Prostate gland (tissue), 2 donors: ENCODE data around the gene PCID2. TPM values are rescaled to one million over a fixed set of nuclear protein-coding genes. Genes with fewer than 3 reads are reported as not detected.

Source experiments
- DNase-seq: peaks from one replicate; pipeline ENCODE4 v3.0.0-alpha.2; 2019; ENCODE audit warnings: low spot score
- H3K27ac ChIP-seq, 2 donors: fragments of 200-600 bp; sonication (generic); 2 replicates each; pipeline ENCODE4 v1.5.1; 2017 to 2019
- H3K27me3 ChIP-seq: fragments of 200-600 bp; sonication (generic); replicated peaks from 2 replicates; pipeline ENCODE4 v1.5.1; 2019; ENCODE audit not compliant: insufficient read depth
- H3K36me3 ChIP-seq, 2 donors: fragments of 200-600 bp; sonication (generic); 1 replicate in 1 of 2; 2 replicates in 1 of 2; pipeline versions ENCODE4 v1.5.1 to v1.8.1; 2017 to 2019
- H3K4me1 ChIP-seq: fragments of 200-600 bp; sonication (generic); replicated peaks from 2 replicates; pipeline ENCODE4 v1.5.1; 2019
- H3K4me3 ChIP-seq, 2 donors: fragments of 200-600 bp; sonication (generic); 2 replicates each; pipeline ENCODE4 v1.5.1; 2017 to 2019
- H3K9me3 ChIP-seq: fragments of 200-600 bp; sonication (generic); 2 replicates; pipeline ENCODE4 v1.5.1; 2017
- POLR2A ChIP-seq: fragments of 450-650 bp; IDR thresholded peaks from one replicate; pipeline ENCODE4 v1.6.1; 2016; ENCODE audit warnings: antibody characterized with exemption, mild to moderate bottlenecking
- POLR2AphosphoS5 ChIP-seq: sonication (generic); formaldehyde crosslinking; IDR thresholded peaks from one replicate; pipeline ENCODE4 v1.6.1; 2017; ENCODE audit warnings: antibody characterized with exemption
- WGBS: methylation state at CpG from one replicate; pipeline ENCODE4 v1.1.5; 2018; 5-methylcytosine and 5-hydroxymethylcytosine counted together
- intact Hi-C: fragments of 100-400 bp; cut with DNase I; formaldehyde crosslinking; loops from one replicate; pipeline ENCODE4 v1.14.2; 2022
- total RNA-seq, 2 donors: library from RNA; depleted of rRNA; stranded (reverse); fragments of >200 nt; gene quantifications; one replicate each; pipeline ENCODE4 v1.1.0, GENCODE V29; 2016
- TF ChIP-seq, protein P1 (sequence below), 4 experiments: fragments of 200-600 bp in 2 of 4; fragments of 450-650 bp in 2 of 4; sonication (generic) in 2 of 4; IDR thresholded peaks; 1 replicate in 3 of 4; 2 replicates in 1 of 4; pipeline ENCODE4 v1.5.1; 2016 to 2019; ENCODE audit warnings: antibody characterized with exemption in 4 of 4, mild to moderate bottlenecking in 2 of 4, moderate library complexity in 2 of 4

Gene PCID2
- total RNA-seq, 2 donors from 2014 or later, result 47.7 to 48.6 TPM

DNA sequence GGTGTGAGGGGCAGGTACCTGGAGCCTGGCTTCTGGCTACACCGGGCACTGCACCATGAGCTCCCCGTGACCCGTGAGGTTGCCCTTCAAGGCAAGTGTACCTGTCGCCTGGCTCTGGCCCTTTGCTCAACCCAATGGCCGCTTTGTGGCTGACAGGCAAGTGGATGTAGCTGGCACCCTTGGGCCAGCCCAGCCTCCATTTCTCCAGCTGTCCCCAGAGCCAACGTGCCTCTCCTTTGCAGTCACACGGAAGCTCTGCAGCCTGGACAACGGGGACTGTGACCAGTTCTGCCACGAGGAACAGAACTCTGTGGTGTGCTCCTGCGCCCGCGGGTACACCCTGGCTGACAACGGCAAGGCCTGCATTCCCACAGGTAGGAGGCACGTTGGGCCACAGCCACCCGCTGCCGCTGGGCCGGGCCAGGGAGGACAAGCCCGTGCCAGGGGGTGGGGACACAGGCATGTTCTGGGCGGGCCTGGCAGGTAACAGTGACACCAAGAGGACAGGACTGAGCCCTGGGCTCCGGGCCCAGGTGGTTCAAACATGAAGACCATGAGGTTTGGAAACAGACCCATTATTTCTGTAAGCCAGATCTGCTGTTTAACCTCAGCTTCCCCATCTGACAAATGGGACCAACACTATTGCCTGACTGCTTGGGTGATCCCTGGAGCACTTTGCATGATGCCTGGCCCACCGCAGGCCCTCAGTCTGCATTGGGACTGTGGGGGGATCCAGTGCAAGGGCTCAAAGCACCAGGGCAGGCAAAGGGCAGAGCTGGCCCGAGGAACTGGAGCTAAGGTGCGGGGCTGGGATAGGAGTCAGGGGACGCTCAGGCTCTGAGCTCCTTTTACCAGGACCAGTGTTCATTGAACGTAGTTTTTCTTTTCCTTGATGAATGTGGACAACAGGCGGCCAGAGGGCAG, 67.5 kb downstream of the PCID2 start:
- TF ChIP-seq POLR2A (no peak), POLR2AphosphoS5 (peak; percentile 15)
- TF ChIP-seq, protein P1, sequence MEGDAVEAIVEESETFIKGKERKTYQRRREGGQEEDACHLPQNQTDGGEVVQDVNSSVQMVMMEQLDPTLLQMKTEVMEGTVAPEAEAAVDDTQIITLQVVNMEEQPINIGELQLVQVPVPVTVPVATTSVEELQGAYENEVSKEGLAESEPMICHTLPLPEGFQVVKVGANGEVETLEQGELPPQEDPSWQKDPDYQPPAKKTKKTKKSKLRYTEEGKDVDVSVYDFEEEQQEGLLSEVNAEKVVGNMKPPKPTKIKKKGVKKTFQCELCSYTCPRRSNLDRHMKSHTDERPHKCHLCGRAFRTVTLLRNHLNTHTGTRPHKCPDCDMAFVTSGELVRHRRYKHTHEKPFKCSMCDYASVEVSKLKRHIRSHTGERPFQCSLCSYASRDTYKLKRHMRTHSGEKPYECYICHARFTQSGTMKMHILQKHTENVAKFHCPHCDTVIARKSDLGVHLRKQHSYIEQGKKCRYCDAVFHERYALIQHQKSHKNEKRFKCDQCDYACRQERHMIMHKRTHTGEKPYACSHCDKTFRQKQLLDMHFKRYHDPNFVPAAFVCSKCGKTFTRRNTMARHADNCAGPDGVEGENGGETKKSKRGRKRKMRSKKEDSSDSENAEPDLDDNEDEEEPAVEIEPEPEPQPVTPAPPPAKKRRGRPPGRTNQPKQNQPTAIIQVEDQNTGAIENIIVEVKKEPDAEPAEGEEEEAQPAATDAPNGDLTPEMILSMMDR (IDR thresholded peaks at IDR 0.05), result peak in 1 of 4 experiments; percentile 28
- Histone ChIP-seq H3K9me3 (no peaks in the 10 kb centered on the region), H3K27me3 (no peaks in the 10 kb centered on the region), H3K4me3 (no peak overlapping the region), H3K36me3 (no peaks in the 10 kb centered on the region), H3K27ac (no peak overlapping the region), H3K4me1 (no peaks in the 10 kb centered on the region)
- intact Hi-C loops, result no loop called here
- 73% methylated on average over 25 of the region's 26 CpGs for WGBS
- DNase-seq, result peak; percentile 53

DNA sequence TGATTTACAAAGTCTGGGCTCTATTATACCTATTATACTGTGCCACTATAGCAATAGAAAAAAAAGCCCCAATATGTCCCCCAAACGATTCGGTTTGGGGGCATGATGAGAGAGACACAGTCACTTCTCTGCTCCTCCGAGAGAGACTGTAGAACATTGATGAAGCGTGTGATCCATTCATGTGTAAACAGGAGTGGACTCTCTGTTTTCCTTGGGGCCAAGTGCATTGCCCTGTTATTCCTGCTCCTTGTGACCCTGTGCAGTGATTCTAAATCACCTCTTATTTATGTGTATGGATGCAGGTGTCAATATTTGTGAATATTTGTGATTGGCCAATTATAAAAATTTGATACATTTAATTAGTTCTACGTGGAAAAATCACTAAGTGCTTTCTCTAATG, 68.9 kb downstream of the PCID2 start:
- no peak overlapping the region for H3K4me3 ChIP-seq
- no peaks in the 10 kb centered on the region for H3K36me3 ChIP-seq
- H3K27ac ChIP-seq, result no peak overlapping the region
- no peaks in the 10 kb centered on the region for H3K4me1 ChIP-seq
- no peaks in the 10 kb centered on the region for H3K9me3 ChIP-seq
- intact Hi-C loops, result no loop called here
- H3K27me3 ChIP-seq, result no peaks in the 10 kb centered on the region
- TF ChIP-seq POLR2AphosphoS5 (no peak), POLR2A (no peak)
- TF ChIP-seq, protein P1 (IDR thresholded peaks at IDR 0.05), result no peak
- DNase-seq, result no peak
- WGBS, result 72% methylated on average over 5 of the region's 5 CpGs

DNA sequence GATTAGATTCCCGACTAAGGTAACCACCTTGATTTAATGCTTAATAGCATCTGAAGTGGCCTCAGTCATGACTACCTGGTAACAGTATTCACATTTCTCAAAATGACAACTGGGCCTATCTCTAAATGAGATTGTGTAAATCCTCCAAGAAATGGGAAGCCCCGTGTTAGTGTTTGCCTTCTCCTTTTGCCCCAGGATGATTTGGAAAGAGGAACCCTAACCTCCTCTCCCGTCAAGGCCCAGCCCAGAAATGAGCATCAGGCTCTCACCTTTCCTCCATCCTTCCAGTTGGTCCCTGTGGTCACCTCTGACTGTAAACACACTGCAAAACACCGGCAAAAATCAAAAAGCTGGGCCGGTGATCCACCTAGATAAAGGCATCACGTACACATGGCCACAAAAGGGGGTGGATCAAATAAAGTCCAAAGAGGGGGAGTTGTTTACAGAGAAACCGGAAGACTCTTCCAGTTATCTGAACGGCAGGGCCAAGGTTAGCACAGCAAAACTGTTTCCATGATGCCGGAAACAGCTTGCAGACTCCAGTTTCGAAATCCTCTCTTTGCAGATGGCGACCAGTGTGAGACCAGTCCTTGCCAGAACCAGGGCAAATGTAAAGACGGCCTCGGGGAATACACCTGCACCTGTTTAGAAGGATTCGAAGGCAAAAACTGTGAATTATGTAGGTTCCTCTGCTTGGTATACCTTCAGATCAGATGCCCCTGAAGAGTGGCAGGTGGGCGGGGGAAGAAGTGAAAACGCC, 69.5 kb downstream of the PCID2 start:
- 71% methylated on average over 16 of the region's 16 CpGs for WGBS
- intact Hi-C loops, result no loop called here
- no peak for DNase-seq

DNA sequence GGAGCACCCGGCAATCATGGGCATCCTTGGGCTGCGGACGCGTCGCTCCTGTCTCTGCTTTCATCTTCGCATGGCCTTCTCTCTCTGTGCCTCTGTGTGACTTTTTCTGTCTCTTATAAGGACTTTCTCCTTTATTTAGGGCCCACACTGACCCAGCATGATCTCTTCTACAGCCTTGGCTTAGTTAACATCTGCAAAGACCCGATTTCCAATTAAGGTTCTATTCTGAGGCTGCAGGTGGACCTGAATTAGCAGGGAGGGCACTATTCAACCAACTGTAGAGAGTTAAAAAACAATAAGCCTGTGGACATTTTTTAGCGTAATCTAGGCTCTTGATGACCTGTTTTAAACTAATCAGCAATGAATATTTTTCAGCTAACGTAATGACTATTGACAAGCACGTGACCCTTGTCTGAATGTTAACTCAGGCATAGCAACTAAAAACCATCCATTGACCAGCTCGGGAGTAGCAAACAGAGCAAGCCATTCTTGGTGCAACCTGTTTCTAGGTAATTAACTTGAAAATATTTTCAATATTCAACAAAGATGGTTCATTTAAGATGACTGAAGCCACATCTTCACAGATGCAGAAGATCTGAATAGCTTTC, 70.7 kb downstream of the PCID2 start:
- intact Hi-C loops, result no loop called here
- WGBS, result 92% methylated on average over 11 of the region's 11 CpGs
- DNase-seq, result no peak
- TF ChIP-seq, protein P1 (IDR thresholded peaks at IDR 0.05), result no peak
- TF ChIP-seq POLR2AphosphoS5, result no peak
- TF ChIP-seq POLR2A, result no peak
- no peak overlapping the region for H3K4me3 ChIP-seq
- no peaks in the 10 kb centered on the region for H3K4me1 ChIP-seq
- H3K27me3 ChIP-seq, result no peaks in the 10 kb centered on the region
- no peaks in the 10 kb centered on the region for H3K36me3 ChIP-seq
- no peak overlapping the region for H3K27ac ChIP-seq
- H3K9me3 ChIP-seq, result no peaks in the 10 kb centered on the region

More for the DNA sequence above, 69.5 kb downstream of the PCID2 start:
- Histone ChIP-seq H3K9me3 (no peaks in the 10 kb centered on the region), H3K4me1 (no peaks in the 10 kb centered on the region), H3K27me3 (no peaks in the 10 kb centered on the region), H3K36me3 (no peaks in the 10 kb centered on the region), H3K27ac (no peak overlapping the region), H3K4me3 (no peak overlapping the region)
- TF ChIP-seq, protein P1 (IDR thresholded peaks at IDR 0.05), result no peak
- TF ChIP-seq POLR2A (no peak), POLR2AphosphoS5 (no peak)
